Astrocyte of the cerebellum (primary cell): ENCODE measurements around the gene USB1.

ENCODE experiments used
- DNase-seq: peaks from one replicate; pipeline ENCODE4 v3.0.0-alpha.2; 2011; ENCODE audit warnings: low read depth
- H3K4me3 ChIP-seq: 2 replicates; pipeline ENCODE4 v1.5.1; 2011; ENCODE audit warnings: mild to moderate bottlenecking, low read depth, low read length, moderate library complexity
- CTCF ChIP-seq: IDR thresholded peaks from 2 replicates; pipeline ENCODE4 v1.5.1; 2012; ENCODE audit warnings: low read length, low read depth, moderate library complexity, mild to moderate bottlenecking; ENCODE audit errors: missing control alignments
- in situ Hi-C: cut with HindIII; loops from 2 replicates; pipeline ENCODE4 v1.10.0; 2017; ENCODE audit warnings: low sequenced_read_pairs

USB1 gene

GRCh38 chr16:57991551-57992059 is 9.6 kb upstream of the USB1 start:
- in situ Hi-C loops = loop anchor here (25.0 kb wide), 1 partner anchor 204 kb away; no protein-coding TSS in a partner anchor
- DNase-seq = no peak
- no peak for TF ChIP-seq CTCF
- no peak overlapping the region for H3K4me3 ChIP-seq

GRCh38 chr16:57992084-57992483 is 9.1 kb upstream of the USB1 start:
- DNase-seq = no peak
- TF ChIP-seq CTCF = no peak
- in situ Hi-C loops = loop anchor here (25.0 kb wide), 1 partner anchor 205 kb away; no protein-coding TSS in a partner anchor

GRCh38 chr16:57993438-57993837 is 7.8 kb upstream of the USB1 start:
- DNase-seq = no peak
- TF ChIP-seq CTCF = no peak
- no peak overlapping the region for H3K4me3 ChIP-seq
- in situ Hi-C loops = loop anchor here (25.0 kb wide), 1 partner anchor 206 kb away; no protein-coding TSS in a partner anchor

More at GRCh38 chr16:57992084-57992483, 9.1 kb upstream of the USB1 start:
- no peak overlapping the region for H3K4me3 ChIP-seq

- DNase-seq = no peak
- in situ Hi-C loops = loop anchor here (25.0 kb wide), 1 partner anchor 207 kb away; no protein-coding TSS in a partner anchor
- TF ChIP-seq CTCF = no peak
- H3K4me3 ChIP-seq = no peak overlapping the region
Observed at GRCh38 chr16:57993897-57994296, 7.3 kb upstream of the USB1 start.

- TF ChIP-seq CTCF = no peak
- no peak overlapping the region for H3K4me3 ChIP-seq
- DNase-seq = no peak
- in situ Hi-C loops = loop anchor here (25.0 kb wide), 1 partner anchor 207 kb away; no protein-coding TSS in a partner anchor
Observed at GRCh38 chr16:57994361-57994760, 6.8 kb upstream of the USB1 start.

- in situ Hi-C loops = loop anchor here (25.0 kb wide), 1 partner anchor 207 kb away; no protein-coding TSS in a partner anchor
- peak; percentile 50 for TF ChIP-seq CTCF
- no peak overlapping the region for H3K4me3 ChIP-seq
- DNase-seq = no peak
Observed at GRCh38 chr16:57994778-57995177, 6.4 kb upstream of the USB1 start.
